ENCODE data around the gene SHOC2.

Gene SHOC2

GRCh38 chr10:110978204-110978603 is 58.8 kb downstream of the SHOC2 start:
- in situ Hi-C loops (cut with HindIII; ENCODE audit: low sequenced_read_pairs): no loop called here

GRCh38 chr10:110979611-110980010 is 60.2 kb downstream of the SHOC2 start:
- in situ Hi-C loops (cut with HindIII; ENCODE audit: low sequenced_read_pairs): no loop called here

GRCh38 chr10:110980807-110981206 is 61.4 kb downstream of the SHOC2 start:
- in situ Hi-C loops (cut with HindIII; ENCODE audit: low sequenced_read_pairs): no loop called here

GRCh38 chr10:110983466-110983865 is 64.1 kb downstream of the SHOC2 start:
- in situ Hi-C loops (cut with HindIII; ENCODE audit: low sequenced_read_pairs): no loop called here

GRCh38 chr10:110985497-110986275 is 66.3 kb downstream of the SHOC2 start:
- in situ Hi-C loops (cut with HindIII; ENCODE audit: low sequenced_read_pairs): no loop called here

GRCh38 chr10:110989016-110989415 is 69.6 kb downstream of the SHOC2 start:
- in situ Hi-C loops (cut with HindIII; ENCODE audit: low sequenced_read_pairs): no loop called here

GRCh38 chr10:110992006-110992800 is 72.8 kb downstream of the SHOC2 start:
- in situ Hi-C loops (cut with HindIII; ENCODE audit: low sequenced_read_pairs): no loop called here

GRCh38 chr10:110993024-110993693 is 73.8 kb downstream of the SHOC2 start:
- in situ Hi-C loops (cut with HindIII; ENCODE audit: low sequenced_read_pairs): no loop called here

- in situ Hi-C loops (cut with HindIII; ENCODE audit: low sequenced_read_pairs): no loop called here
Measured at GRCh38 chr10:110994406-110995086, 75.1 kb downstream of the SHOC2 start.

- in situ Hi-C loops (cut with HindIII; ENCODE audit: low sequenced_read_pairs): no loop called here
Measured at GRCh38 chr10:110995301-110995700, 75.9 kb downstream of the SHOC2 start.

- in situ Hi-C loops (cut with HindIII; ENCODE audit: low sequenced_read_pairs): no loop called here
Measured at GRCh38 chr10:110996256-110996655, 76.9 kb downstream of the SHOC2 start.

GRCh38 chr10:111004016-111004415 is 84.6 kb downstream of the SHOC2 start:
- in situ Hi-C loops (cut with HindIII; ENCODE audit: low sequenced_read_pairs): no loop called here

GRCh38 chr10:111007486-111007885 is 88.1 kb downstream of the SHOC2 start:
- in situ Hi-C loops (cut with HindIII; ENCODE audit: low sequenced_read_pairs): no loop called here

- in situ Hi-C loops (cut with HindIII; ENCODE audit: low sequenced_read_pairs): no loop called here
Measured at GRCh38 chr10:111015181-111015580, 95.8 kb downstream of the SHOC2 start.

- in situ Hi-C loops (cut with HindIII; ENCODE audit: low sequenced_read_pairs): no loop called here
Measured at GRCh38 chr10:111017098-111017497, 97.7 kb downstream of the SHOC2 start.

GRCh38 chr10:111018021-111018420 is 98.6 kb downstream of the SHOC2 start:
- in situ Hi-C loops (cut with HindIII; ENCODE audit: low sequenced_read_pairs): no loop called here

GRCh38 chr10:111023060-111023459 is 103.7 kb downstream of the SHOC2 start:
- in situ Hi-C loops (cut with HindIII; ENCODE audit: low sequenced_read_pairs): no loop called here

GRCh38 chr10:111030042-111030750 is 110.8 kb downstream of the SHOC2 start:
- in situ Hi-C loops (cut with HindIII; ENCODE audit: low sequenced_read_pairs): no loop called here

GRCh38 chr10:111034598-111035310 is 115.3 kb downstream of the SHOC2 start:
- in situ Hi-C loops (cut with HindIII; ENCODE audit: low sequenced_read_pairs): no loop called here

- in situ Hi-C loops (cut with HindIII; ENCODE audit: low sequenced_read_pairs): no loop called here
Measured at GRCh38 chr10:111035542-111035941, 116.1 kb downstream of the SHOC2 start.
